ENCODE results near the gene POMP.

GRCh38 chr13:28628241-28628640, 30.7 kb upstream of the POMP start:
- TF ChIP-seq CTCF (IDR thresholded peaks at IDR 0.05; ENCODE audit: low read depth, low read length, missing input control) (no peak), YY1 (IDR thresholded peaks at IDR 0.05) (no peak), RAD21 (IDR thresholded peaks at IDR 0.05) (no peak), TAF1 (conservative IDR thresholded peaks at IDR 0.05) (no peak), REST (IDR thresholded peaks at IDR 0.05) (no peak), SP1 (IDR thresholded peaks at IDR 0.05) (no peak), ZBTB33 (IDR thresholded peaks at IDR 0.05) (no peak), ATF3 (IDR thresholded peaks at IDR 0.05) (no peak), GABPA (IDR thresholded peaks at IDR 0.05 in 1 of 2, conservative IDR thresholded peaks at IDR 0.05 in 1 of 2) (no peak), MAX (IDR thresholded peaks at IDR 0.05) (no peak), JUND (IDR thresholded peaks at IDR 0.05) (no peak), FOXA1 (IDR thresholded peaks at IDR 0.05) (no peak), NR2F2 (IDR thresholded peaks at IDR 0.05) (no peak)
